OCI-LY7 (cell line): ENCODE measurements around the gene CSNK1G2. TPM values are rescaled to one million over a fixed set of nuclear protein-coding genes. Genes with fewer than 3 reads are reported as not detected.

Source experiments
- BruUV-seq: library from RNA; stranded (reverse); fragments of 400-500 nt; replicated peaks from 2 replicates; lab custom pipeline; 2021; lab: Mats Ljungman, UMichigan
- CTCF ChIA-PET: fragments of 300-600 bp; sonication (Branson Sonifier 250); formaldehyde crosslinking; loops from one replicate; lab custom pipeline; 2022; ENCODE audit warnings: antibody characterized with exemption; ENCODE audit not compliant: unreplicated experiment; lab: Charles Lee
- POLR2A ChIA-PET: fragments of 300-600 bp; sonication (Branson Sonifier 250); formaldehyde crosslinking; loops from one replicate; lab custom pipeline; 2022; ENCODE audit warnings: antibody characterized with exemption; lab: Charles Lee
- DNase-seq: peaks from one replicate; pipeline ENCODE4 v3.0.0-alpha.2; 2015; ENCODE audit warnings: low spot score
- H2AFZ ChIP-seq: fragments of 200-600 bp; sonication (generic), shearing (Covaris generic); 2 replicates; pipeline ENCODE4 v1.6.1; 2014; ENCODE audit warnings: mild to moderate bottlenecking, antibody characterized with exemption, low read length, moderate library complexity
- H3K27ac ChIP-seq: fragments of 200-600 bp; sonication (generic); 2 replicates; pipeline ENCODE4 v1.5.1; 2014; ENCODE audit warnings: mixed run types, low read depth, mild to moderate bottlenecking, moderate library complexity, low read length, inconsistent platforms; ENCODE audit not compliant: poor library complexity, severe bottlenecking
- H3K36me3 ChIP-seq: fragments of 200-600 bp; sonication (generic); 2 replicates; pipeline ENCODE4 v1.6.1; 2014; ENCODE audit warnings: mild to moderate bottlenecking, antibody characterized with exemption, low read length, moderate library complexity, mixed read lengths; ENCODE audit not compliant: insufficient read depth
- H3K4me1 ChIP-seq: fragments of 200-600 bp; sonication (generic); 2 replicates; pipeline ENCODE4 v1.5.1; 2014; ENCODE audit warnings: mild to moderate bottlenecking, low read length; ENCODE audit not compliant: insufficient read depth, poor library complexity, severe bottlenecking
- H3K4me2 ChIP-seq: fragments of 200-600 bp; sonication (generic); 2 replicates; pipeline ENCODE4 v1.6.1; 2014; ENCODE audit warnings: mild to moderate bottlenecking, low read length
- H3K4me3 ChIP-seq: fragments of 200-600 bp; sonication (generic); 2 replicates; pipeline ENCODE4 v1.5.1; 2014; ENCODE audit warnings: mild to moderate bottlenecking, low read depth, low read length; ENCODE audit not compliant: poor library complexity, severe bottlenecking
- H3K79me2 ChIP-seq: fragments of 200-600 bp; sonication (generic); 2 replicates; pipeline ENCODE4 v1.6.1; 2016; ENCODE audit warnings: low read depth, mild to moderate bottlenecking, low read length, moderate library complexity, mixed read lengths; ENCODE audit not compliant: insufficient read depth
- H3K9me2 ChIP-seq: fragments of 200-600 bp; sonication (generic); 2 replicates; pipeline ENCODE4 v1.6.1; 2016; ENCODE audit warnings: mild to moderate bottlenecking, low read length, mixed read lengths; ENCODE audit not compliant: insufficient read depth
- H3K9me3 ChIP-seq: fragments of 200-600 bp; sonication (generic); 2 replicates; pipeline ENCODE4 v1.6.1; 2014; ENCODE audit warnings: mild to moderate bottlenecking, mixed run types, low read length, mixed read lengths
- H4K20me1 ChIP-seq: fragments of 200-600 bp; sonication (generic); 2 replicates; pipeline ENCODE4 v1.6.1; 2014; ENCODE audit warnings: mild to moderate bottlenecking, antibody characterized with exemption, low read length, moderate library complexity, mixed read lengths; ENCODE audit not compliant: insufficient read depth
- EZH2phosphoT487 ChIP-seq: fragments of 200-600 bp; sonication (generic); IDR thresholded peaks from 2 replicates; pipeline ENCODE4 v1.6.1; 2018; ENCODE audit warnings: low read depth, borderline replicate concordance, mild to moderate bottlenecking, mixed run types, antibody characterized with exemption, low read length, moderate library complexity, mixed read lengths
- intact Hi-C: fragments of 100-400 bp; cut with micrococcal nuclease; formaldehyde crosslinking; loops from one replicate; pipeline ENCODE4 v1.10.0; 2022; ENCODE audit not compliant: unreplicated experiment
- total RNA-seq, 2 experiments: library from RNA; depleted of rRNA in 1 of 2; stranded (reverse); fragments of >200 nt in 1 of 2; shearing (Covaris generic) in 1 of 2; gene quantifications; 2 replicates each; pipeline ENCODE4 v1.2.3, GENCODE V29; 2014 to 2022
- TF ChIP-seq, protein P1 (sequence below): fragments of 200-600 bp; sonication (generic); conservative IDR thresholded peaks from 2 replicates; pipeline ENCODE4 v1.5.1; 2014; ENCODE audit warnings: mild to moderate bottlenecking, antibody characterized with exemption, low read length, moderate library complexity, mixed read lengths

The CSNK1G2 gene
- total RNA-seq, 2 experiments from 2014 or later, result 95.9 to 133 TPM

DNA sequence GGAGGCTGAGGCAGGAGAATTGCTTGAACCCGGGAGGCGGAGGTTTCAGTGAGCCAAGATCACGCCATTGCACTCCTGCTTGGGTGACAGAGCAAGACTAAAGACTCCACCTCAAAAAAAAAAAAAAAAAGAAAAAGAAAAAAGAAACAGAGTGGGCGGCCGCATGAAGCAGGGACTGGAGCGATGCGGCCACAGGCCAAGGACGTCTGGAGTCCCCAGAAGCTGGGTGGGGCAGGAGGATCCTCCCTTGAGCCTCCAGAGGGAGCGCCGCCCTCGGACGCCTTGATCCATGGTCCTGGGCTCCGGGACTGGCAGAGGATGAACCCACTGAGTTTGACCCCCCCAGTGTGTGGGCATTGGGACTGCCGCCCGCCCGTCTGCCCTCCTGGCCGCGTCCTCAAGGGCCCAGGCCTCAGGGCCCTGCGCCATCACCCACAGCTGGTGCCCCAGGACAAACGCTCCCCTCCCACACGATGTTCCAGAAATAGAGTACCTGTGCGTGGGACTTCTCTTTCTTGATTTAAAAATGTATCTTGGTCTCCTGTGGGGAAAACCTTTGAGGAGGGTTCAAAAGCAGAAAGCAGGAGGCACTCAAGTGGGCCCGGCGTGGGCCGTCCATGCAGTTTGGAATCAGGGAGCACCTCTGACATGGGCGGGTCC is 59.0 kb downstream of the CSNK1G2 start:
- POLR2A ChIA-PET, result interaction anchor here (0.5 kb wide), 1 partner anchor 485 kb away, joined by 5 read pairs; no protein-coding TSS in a partner anchor
- H3K79me2 ChIP-seq, result no peaks in the 10 kb centered on the region
- H2AFZ ChIP-seq, result no peak overlapping the region
- no peaks in the 10 kb centered on the region for H3K9me2 ChIP-seq
- H3K4me2 ChIP-seq, result no peak overlapping the region
- H3K9me3 ChIP-seq, result 0 out of 2 replicates have a peak, but pooled peaks cover 4% of the 10 kb centered on the region
- intact Hi-C loops, result no loop called here
- CTCF ChIA-PET, result no interaction called here
- H3K27ac ChIP-seq, result no peak overlapping the region
- no peak for DNase-seq
- TF ChIP-seq, protein P1, sequence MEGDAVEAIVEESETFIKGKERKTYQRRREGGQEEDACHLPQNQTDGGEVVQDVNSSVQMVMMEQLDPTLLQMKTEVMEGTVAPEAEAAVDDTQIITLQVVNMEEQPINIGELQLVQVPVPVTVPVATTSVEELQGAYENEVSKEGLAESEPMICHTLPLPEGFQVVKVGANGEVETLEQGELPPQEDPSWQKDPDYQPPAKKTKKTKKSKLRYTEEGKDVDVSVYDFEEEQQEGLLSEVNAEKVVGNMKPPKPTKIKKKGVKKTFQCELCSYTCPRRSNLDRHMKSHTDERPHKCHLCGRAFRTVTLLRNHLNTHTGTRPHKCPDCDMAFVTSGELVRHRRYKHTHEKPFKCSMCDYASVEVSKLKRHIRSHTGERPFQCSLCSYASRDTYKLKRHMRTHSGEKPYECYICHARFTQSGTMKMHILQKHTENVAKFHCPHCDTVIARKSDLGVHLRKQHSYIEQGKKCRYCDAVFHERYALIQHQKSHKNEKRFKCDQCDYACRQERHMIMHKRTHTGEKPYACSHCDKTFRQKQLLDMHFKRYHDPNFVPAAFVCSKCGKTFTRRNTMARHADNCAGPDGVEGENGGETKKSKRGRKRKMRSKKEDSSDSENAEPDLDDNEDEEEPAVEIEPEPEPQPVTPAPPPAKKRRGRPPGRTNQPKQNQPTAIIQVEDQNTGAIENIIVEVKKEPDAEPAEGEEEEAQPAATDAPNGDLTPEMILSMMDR, result no peak
- no peak for TF ChIP-seq EZH2phosphoT487
- no TSS peak for BruUV-seq
- H4K20me1 ChIP-seq, result no peaks in the 10 kb centered on the region
- H3K36me3 ChIP-seq, result peaks cover 42% of the 10 kb centered on the region
- no peaks in the 10 kb centered on the region for H3K4me1 ChIP-seq
- H3K4me3 ChIP-seq, result no peak overlapping the region

DNA sequence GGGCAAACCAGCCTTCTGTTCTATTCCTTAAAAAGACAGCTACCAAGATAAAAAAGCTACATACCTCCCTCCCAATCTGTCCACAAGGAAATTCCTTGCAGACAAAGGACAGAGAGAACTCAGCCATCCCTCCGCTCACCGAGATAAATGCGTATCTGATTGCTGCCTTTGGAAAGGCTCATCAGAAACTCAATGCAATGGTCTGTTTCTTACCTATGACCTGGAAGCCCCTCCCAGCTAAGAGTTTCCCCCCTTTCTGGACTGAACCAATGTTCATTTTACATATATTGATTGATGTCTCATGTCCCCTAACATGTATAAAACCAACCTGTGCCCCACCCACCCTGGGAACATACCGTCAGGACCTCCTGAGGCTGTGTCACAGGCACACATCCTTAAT is 62.9 kb downstream of the CSNK1G2 start:
- CTCF ChIA-PET, result no interaction called here
- POLR2A ChIA-PET, result interaction anchor here (0.7 kb wide), 1 partner anchor 110 kb away, joined by 3 read pairs; no protein-coding TSS in a partner anchor

More for the DNA sequence above, 62.9 kb downstream of the CSNK1G2 start:
- Histone ChIP-seq H3K4me1 (no peaks in the 10 kb centered on the region), H2AFZ (no peak overlapping the region), H3K79me2 (0 out of 2 replicates have a peak, but pooled peaks cover 2% of the 10 kb centered on the region), H3K4me2 (no peak overlapping the region), H3K36me3 (peaks cover 23% of the 10 kb centered on the region), H3K9me3 (no peaks in the 10 kb centered on the region), H3K4me3 (no peak overlapping the region), H4K20me1 (no peaks in the 10 kb centered on the region), H3K9me2 (no peaks in the 10 kb centered on the region), H3K27ac (no peak overlapping the region)
- TF ChIP-seq, protein P1, result no peak
- TF ChIP-seq EZH2phosphoT487, result no peak
- BruUV-seq, result no TSS peak
- DNase-seq, result no peak
- intact Hi-C loops, result no loop called here
